ENCODE data around the gene GVQW3. TPM values are rescaled to one million over a fixed set of nuclear protein-coding genes. Genes with fewer than 3 reads are reported as not detected.

The GVQW3 gene
- total RNA-seq, 1 experiment from 2014 or later, result 7.7 TPM

DNA sequence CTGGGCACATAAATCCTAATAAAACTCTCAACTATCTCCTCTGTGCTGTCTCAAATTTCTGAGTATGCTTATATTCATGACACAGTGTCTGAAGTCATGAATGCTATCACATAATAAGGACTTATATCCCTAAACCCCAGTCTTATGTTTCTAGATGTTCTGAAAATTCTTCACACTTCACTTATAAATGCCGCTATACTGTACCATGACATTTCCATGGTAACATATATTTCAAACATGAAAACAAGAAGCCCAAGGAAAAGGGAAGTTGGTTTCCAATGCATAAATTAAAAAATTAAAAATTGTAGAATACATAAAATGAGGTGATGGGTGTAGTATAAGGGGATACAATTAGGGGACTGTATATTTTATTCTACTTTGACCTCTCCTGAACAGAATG lies 11.7 kb downstream of the GVQW3 start:
- H3K4me1 Mint-ChIP-seq, result no peaks in the 10 kb centered on the region
- no peaks in the 10 kb centered on the region for H3K27me3 Mint-ChIP-seq (ENCODE audit: low read depth)
- DNase-seq (ENCODE audit: low spot score) (no peak), ATAC-seq (no peak)
- no peak overlapping the region for H3K4me3 Mint-ChIP-seq
- H3K36me3 Mint-ChIP-seq, result no peaks in the 10 kb centered on the region
- H3K27ac Mint-ChIP-seq, result no peak overlapping the region
- CTCF ChIA-PET, result no interaction called here
- H3K9me3 Mint-ChIP-seq, result no peaks in the 10 kb centered on the region
- no peak for TF ChIP-seq SP1 (CRISPR knock-in tag; conservative IDR thresholded peaks at IDR 0.05)
- TF ChIP-seq TCF7 (CRISPR knock-in tag; IDR thresholded peaks at IDR 0.05; ENCODE audit: low read depth), result no peak
- no peak for TF ChIP-seq NR1H2 (CRISPR knock-in tag; IDR thresholded peaks at IDR 0.05)
- POLR2A ChIA-PET, result interaction anchor here (0.6 kb wide), 1 partner anchor 637 kb away, joined by 3 read pairs; no protein-coding TSS in a partner anchor

DNA sequence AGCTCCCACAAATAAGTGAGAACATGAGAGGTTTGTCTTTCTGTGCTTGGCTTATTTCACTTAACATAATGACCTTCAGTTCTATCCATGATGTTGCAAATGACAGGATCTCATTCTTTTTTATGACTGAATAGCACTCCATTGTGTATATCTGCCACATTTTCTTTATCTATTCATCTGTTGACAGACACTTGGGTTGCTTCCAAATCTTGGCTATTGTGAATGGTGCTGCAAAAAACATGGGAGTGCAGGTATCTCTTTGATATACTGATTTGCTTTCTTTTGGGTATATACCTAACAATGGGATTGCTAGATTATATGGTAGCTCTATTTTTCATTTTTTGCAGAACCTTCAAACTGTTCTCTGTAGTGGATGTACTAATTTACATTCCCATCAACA lies 13.3 kb downstream of the GVQW3 start:
- Mint-ChIP-seq H3K4me3 (no peak overlapping the region), H3K9me3 (no peaks in the 10 kb centered on the region), H3K36me3 (no peaks in the 10 kb centered on the region), H3K27ac (no peak overlapping the region), H3K4me1 (no peaks in the 10 kb centered on the region), H3K27me3 (ENCODE audit: low read depth) (no peaks in the 10 kb centered on the region; the same call in 1 of the 2 replicates)
- POLR2A ChIA-PET, result no interaction called here
- ATAC-seq (no peak), DNase-seq (ENCODE audit: low spot score) (no peak)
- CTCF ChIA-PET, result no interaction called here
- no peak for TF ChIP-seq FOXK1 (CRISPR knock-in tag; IDR thresholded peaks at IDR 0.05)

DNA sequence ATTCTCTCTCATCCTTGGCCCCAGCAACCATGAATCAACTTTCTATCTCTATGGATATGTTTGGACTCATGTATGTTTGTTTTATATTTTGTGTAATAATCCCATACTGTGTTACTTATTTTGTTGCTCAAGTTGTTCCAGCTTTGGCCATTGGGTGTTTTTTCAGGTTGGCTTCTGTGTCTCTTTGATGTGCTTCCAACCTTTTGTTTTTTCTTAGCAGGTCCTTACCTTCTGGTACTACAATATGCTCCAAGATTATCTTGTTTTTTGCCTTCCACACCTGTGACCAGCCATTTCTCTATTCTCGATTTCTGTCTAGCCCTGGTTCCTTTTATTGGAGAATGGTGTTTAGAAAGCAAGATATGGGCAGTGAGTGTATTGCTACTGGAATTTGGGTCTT lies 14.2 kb downstream of the GVQW3 start:
- ChIA-PET CTCF (no interaction called here), POLR2A (no interaction called here)
- H3K4me1 Mint-ChIP-seq, result no peaks in the 10 kb centered on the region
- TF ChIP-seq, protein P1, sequence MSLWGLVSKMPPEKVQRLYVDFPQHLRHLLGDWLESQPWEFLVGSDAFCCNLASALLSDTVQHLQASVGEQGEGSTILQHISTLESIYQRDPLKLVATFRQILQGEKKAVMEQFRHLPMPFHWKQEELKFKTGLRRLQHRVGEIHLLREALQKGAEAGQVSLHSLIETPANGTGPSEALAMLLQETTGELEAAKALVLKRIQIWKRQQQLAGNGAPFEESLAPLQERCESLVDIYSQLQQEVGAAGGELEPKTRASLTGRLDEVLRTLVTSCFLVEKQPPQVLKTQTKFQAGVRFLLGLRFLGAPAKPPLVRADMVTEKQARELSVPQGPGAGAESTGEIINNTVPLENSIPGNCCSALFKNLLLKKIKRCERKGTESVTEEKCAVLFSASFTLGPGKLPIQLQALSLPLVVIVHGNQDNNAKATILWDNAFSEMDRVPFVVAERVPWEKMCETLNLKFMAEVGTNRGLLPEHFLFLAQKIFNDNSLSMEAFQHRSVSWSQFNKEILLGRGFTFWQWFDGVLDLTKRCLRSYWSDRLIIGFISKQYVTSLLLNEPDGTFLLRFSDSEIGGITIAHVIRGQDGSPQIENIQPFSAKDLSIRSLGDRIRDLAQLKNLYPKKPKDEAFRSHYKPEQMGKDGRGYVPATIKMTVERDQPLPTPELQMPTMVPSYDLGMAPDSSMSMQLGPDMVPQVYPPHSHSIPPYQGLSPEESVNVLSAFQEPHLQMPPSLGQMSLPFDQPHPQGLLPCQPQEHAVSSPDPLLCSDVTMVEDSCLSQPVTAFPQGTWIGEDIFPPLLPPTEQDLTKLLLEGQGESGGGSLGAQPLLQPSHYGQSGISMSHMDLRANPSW (CRISPR knock-in tag; conservative IDR thresholded peaks at IDR 0.05; ENCODE audit: low read depth), result no peak
- TF ChIP-seq, protein P2, sequence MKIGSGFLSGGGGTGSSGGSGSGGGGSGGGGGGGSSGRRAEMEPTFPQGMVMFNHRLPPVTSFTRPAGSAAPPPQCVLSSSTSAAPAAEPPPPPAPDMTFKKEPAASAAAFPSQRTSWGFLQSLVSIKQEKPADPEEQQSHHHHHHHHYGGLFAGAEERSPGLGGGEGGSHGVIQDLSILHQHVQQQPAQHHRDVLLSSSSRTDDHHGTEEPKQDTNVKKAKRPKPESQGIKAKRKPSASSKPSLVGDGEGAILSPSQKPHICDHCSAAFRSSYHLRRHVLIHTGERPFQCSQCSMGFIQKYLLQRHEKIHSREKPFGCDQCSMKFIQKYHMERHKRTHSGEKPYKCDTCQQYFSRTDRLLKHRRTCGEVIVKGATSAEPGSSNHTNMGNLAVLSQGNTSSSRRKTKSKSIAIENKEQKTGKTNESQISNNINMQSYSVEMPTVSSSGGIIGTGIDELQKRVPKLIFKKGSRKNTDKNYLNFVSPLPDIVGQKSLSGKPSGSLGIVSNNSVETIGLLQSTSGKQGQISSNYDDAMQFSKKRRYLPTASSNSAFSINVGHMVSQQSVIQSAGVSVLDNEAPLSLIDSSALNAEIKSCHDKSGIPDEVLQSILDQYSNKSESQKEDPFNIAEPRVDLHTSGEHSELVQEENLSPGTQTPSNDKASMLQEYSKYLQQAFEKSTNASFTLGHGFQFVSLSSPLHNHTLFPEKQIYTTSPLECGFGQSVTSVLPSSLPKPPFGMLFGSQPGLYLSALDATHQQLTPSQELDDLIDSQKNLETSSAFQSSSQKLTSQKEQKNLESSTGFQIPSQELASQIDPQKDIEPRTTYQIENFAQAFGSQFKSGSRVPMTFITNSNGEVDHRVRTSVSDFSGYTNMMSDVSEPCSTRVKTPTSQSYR (CRISPR knock-in tag; IDR thresholded peaks at IDR 0.05), result no peak
- no peak for TF ChIP-seq ZNF423 (CRISPR knock-in tag; IDR thresholded peaks at IDR 0.05)
- TF ChIP-seq JAZF1 (CRISPR knock-in tag; IDR thresholded peaks at IDR 0.05), result no peak
- no peak for TF ChIP-seq NFYB (CRISPR knock-in tag; conservative IDR thresholded peaks at IDR 0.05; ENCODE audit: low read depth)
- TF ChIP-seq CBFB (CRISPR knock-in tag; IDR thresholded peaks at IDR 0.05; ENCODE audit: low read depth), result no peak
- TF ChIP-seq, protein P3, sequence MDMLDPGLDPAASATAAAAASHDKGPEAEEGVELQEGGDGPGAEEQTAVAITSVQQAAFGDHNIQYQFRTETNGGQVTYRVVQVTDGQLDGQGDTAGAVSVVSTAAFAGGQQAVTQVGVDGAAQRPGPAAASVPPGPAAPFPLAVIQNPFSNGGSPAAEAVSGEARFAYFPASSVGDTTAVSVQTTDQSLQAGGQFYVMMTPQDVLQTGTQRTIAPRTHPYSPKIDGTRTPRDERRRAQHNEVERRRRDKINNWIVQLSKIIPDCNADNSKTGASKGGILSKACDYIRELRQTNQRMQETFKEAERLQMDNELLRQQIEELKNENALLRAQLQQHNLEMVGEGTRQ (CRISPR knock-in tag; IDR thresholded peaks at IDR 0.05), result no peak
- TF ChIP-seq, protein P4, sequence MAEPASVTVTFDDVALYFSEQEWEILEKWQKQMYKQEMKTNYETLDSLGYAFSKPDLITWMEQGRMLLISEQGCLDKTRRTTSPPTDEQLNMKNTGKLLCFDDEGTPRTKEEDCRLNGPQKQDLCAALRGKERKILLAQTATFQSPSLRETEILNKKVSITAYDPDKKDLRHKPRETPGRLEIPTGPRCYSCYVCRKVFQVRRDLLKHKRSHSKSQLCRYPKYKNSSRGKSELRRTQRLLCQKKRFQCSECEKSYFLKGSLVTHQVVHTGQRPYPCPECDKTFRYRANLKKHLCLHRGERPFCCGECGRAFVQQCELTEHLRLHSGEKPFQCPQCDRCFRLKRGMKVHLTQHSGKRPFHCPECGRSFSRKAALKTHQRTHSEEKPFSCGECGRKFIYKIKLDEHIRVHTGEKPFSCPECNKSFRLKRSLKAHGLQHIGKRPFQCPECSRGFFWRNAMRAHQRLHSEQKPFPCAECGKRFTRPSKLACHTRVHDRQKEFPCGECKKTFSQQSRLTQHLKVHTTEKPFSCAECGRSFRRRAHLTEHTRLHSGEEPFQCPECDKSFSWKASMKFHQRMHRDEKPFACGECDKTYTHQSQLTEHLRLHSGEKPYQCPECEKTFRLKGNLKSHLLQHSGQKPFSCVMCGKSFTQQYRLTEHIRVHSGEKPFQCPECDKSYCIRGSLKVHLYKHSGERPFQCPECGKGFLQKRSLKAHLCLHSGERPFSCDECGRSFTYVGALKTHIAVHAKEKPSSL (CRISPR knock-in tag; conservative IDR thresholded peaks at IDR 0.05), result no peak
- no peak for TF ChIP-seq TEAD4 (CRISPR knock-in tag; IDR thresholded peaks at IDR 0.05)
- TF ChIP-seq, protein P5, sequence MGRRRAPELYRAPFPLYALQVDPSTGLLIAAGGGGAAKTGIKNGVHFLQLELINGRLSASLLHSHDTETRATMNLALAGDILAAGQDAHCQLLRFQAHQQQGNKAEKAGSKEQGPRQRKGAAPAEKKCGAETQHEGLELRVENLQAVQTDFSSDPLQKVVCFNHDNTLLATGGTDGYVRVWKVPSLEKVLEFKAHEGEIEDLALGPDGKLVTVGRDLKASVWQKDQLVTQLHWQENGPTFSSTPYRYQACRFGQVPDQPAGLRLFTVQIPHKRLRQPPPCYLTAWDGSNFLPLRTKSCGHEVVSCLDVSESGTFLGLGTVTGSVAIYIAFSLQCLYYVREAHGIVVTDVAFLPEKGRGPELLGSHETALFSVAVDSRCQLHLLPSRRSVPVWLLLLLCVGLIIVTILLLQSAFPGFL (CRISPR knock-in tag; IDR thresholded peaks at IDR 0.05; ENCODE audit: borderline replicate concordance), result no peak
- no peak overlapping the region for H3K27ac Mint-ChIP-seq
- H3K9me3 Mint-ChIP-seq, result no peaks in the 10 kb centered on the region
- ATAC-seq (no peak), DNase-seq (ENCODE audit: low spot score) (no peak)
- no peaks in the 10 kb centered on the region; the same call in 1 of the 2 replicates for H3K27me3 Mint-ChIP-seq (ENCODE audit: low read depth)
- H3K4me3 Mint-ChIP-seq, result no peak overlapping the region
- no peaks in the 10 kb centered on the region for H3K36me3 Mint-ChIP-seq

Measured in WTC11 (cell line).